OCI-LY1 (cell line): ENCODE results near the gene YIF1A.

ENCODE experiments used
- CTCF ChIP-seq: fragments of 200-600 bp; sonication (generic), shearing (Covaris generic); IDR thresholded peaks from 2 replicates; pipeline ENCODE4 v1.5.1; 2017; ENCODE audit warnings: mild to moderate bottlenecking, antibody characterized with exemption, low read length, moderate library complexity, mixed read lengths
- EZH2 ChIP-seq: fragments of 200-600 bp; sonication (generic), shearing (Covaris generic); IDR thresholded peaks from 2 replicates; pipeline ENCODE4 v1.8.0; 2017; ENCODE audit warnings: borderline replicate concordance, mixed run types, mild to moderate bottlenecking, antibody characterized with exemption, low read length, moderate library complexity, mixed read lengths

- no peak for TF ChIP-seq CTCF
- TF ChIP-seq EZH2: no peak
Observed at GRCh38 chr11:66292543-66293332, 3.8 kb upstream of the YIF1A start.
